Glutamatergic neuron (in vitro differentiated cells): ENCODE results near the gene FAM174A. TPM values are rescaled to one million over a fixed set of nuclear protein-coding genes. Genes with fewer than 3 reads are reported as not detected.
"Not testable (repeated sequence)": the region's sequence is repeated elsewhere in the genome, so short reads cannot be mapped to it uniquely, and the experiment has no call there.

Source experiments
- DNase-seq: peaks from one replicate; pipeline ENCODE4 v3.0.0; 2022
- H3K27ac Mint-ChIP-seq: one replicate; pipeline ENCODE4 v1.8.0; 2020; ENCODE audit warnings: mild to moderate bottlenecking, mixed read lengths, inconsistent platforms; ENCODE audit not compliant: unreplicated experiment
- H3K27me3 Mint-ChIP-seq: one replicate; pipeline ENCODE4 v1.8.0; 2020; ENCODE audit warnings: mild to moderate bottlenecking, moderate library complexity, mixed read lengths, inconsistent platforms; ENCODE audit not compliant: unreplicated experiment
- H3K36me3 Mint-ChIP-seq: one replicate; pipeline ENCODE4 v1.8.0; 2020; ENCODE audit warnings: mild to moderate bottlenecking, mixed read lengths, inconsistent platforms; ENCODE audit not compliant: unreplicated experiment
- H3K4me1 Mint-ChIP-seq: one replicate; pipeline ENCODE4 v1.8.0; 2020; ENCODE audit warnings: mild to moderate bottlenecking, low read depth, mixed read lengths, inconsistent platforms; ENCODE audit not compliant: unreplicated experiment
- H3K4me3 Mint-ChIP-seq: one replicate; pipeline ENCODE4 v1.8.0; 2020; ENCODE audit warnings: mild to moderate bottlenecking, mixed read lengths, inconsistent platforms; ENCODE audit not compliant: unreplicated experiment
- H3K9me3 Mint-ChIP-seq: one replicate; pipeline ENCODE4 v1.8.0; 2020; ENCODE audit warnings: mild to moderate bottlenecking, moderate library complexity, mixed read lengths, inconsistent platforms; ENCODE audit not compliant: unreplicated experiment
- CTCF ChIP-seq: fragments of 200-600 bp; sonication (generic); IDR thresholded peaks from one replicate; pipeline ENCODE4 v1.5.0; 2021; ENCODE audit not compliant: partially characterized antibody, unreplicated experiment
- total RNA-seq: library from RNA; stranded (reverse); fragmentation: NEBNext Ultra II Directional; extraction: Animal tissue kit (Norgen Biotek cat#: 25700); gene quantifications from one replicate; pipeline ENCODE4 v1.2.1, GENCODE V29; 2021; ENCODE audit not compliant: unreplicated experiment

FAM174A gene
- total RNA-seq, 1 donor from 2014 or later, result 16.5 TPM

- no peaks in the 10 kb centered on the region for H3K36me3 Mint-ChIP-seq
- no peaks in the 10 kb centered on the region for H3K27me3 Mint-ChIP-seq
- no peaks in the 10 kb centered on the region for H3K9me3 Mint-ChIP-seq
- no peak overlapping the region for H3K27ac Mint-ChIP-seq
- no peaks in the 10 kb centered on the region for H3K4me1 Mint-ChIP-seq
- H3K4me3 Mint-ChIP-seq, result no peak overlapping the region
- no peak for DNase-seq
- TF ChIP-seq CTCF, result no peak
These were observed 63.3 kb downstream of the FAM174A start for GRCh38 chr5:100598446-100598845.

- H3K4me1 Mint-ChIP-seq, result no peaks in the 10 kb centered on the region
- no peaks in the 10 kb centered on the region for H3K36me3 Mint-ChIP-seq
These were observed 65.3 kb downstream of the FAM174A start for GRCh38 chr5:100600298-100600994.

GRCh38 chr5:100603141-100603540, 68.0 kb downstream of the FAM174A start:
- DNase-seq, result no peak
- no peak overlapping the region for H3K4me3 Mint-ChIP-seq
- H3K27ac Mint-ChIP-seq, result no peak overlapping the region
- no peaks in the 10 kb centered on the region for H3K36me3 Mint-ChIP-seq
- TF ChIP-seq CTCF, result no peak
- H3K4me1 Mint-ChIP-seq, result no peaks in the 10 kb centered on the region
- H3K27me3 Mint-ChIP-seq, result no peaks in the 10 kb centered on the region
- no peaks in the 10 kb centered on the region for H3K9me3 Mint-ChIP-seq

More at GRCh38 chr5:100600298-100600994, 65.3 kb downstream of the FAM174A start:
- no peak for TF ChIP-seq CTCF
- Mint-ChIP-seq H3K9me3 (no peaks in the 10 kb centered on the region), H3K27ac (no peak overlapping the region), H3K27me3 (no peaks in the 10 kb centered on the region), H3K4me3 (no peak overlapping the region)
- DNase-seq, result no peak

- not testable (repeated sequence) for H3K4me1 Mint-ChIP-seq, H3K27me3 Mint-ChIP-seq, H3K4me3 Mint-ChIP-seq, H3K9me3 Mint-ChIP-seq, DNase-seq, H3K27ac Mint-ChIP-seq, H3K36me3 Mint-ChIP-seq
These were observed 68.8 kb downstream of the FAM174A start for GRCh38 chr5:100604021-100604420.

- no peak overlapping the region for H3K4me3 Mint-ChIP-seq
- peaks cover 2% of the 10 kb centered on the region for H3K9me3 Mint-ChIP-seq
- H3K27ac Mint-ChIP-seq, result no peak overlapping the region
- no peaks in the 10 kb centered on the region for H3K36me3 Mint-ChIP-seq
- H3K27me3 Mint-ChIP-seq, result no peaks in the 10 kb centered on the region
- TF ChIP-seq CTCF, result no peak
- DNase-seq, result no peak
- H3K4me1 Mint-ChIP-seq, result no peaks in the 10 kb centered on the region
These were observed 74.4 kb downstream of the FAM174A start for GRCh38 chr5:100609594-100609993.
